Keratinocyte (primary cell): Measurements from ENCODE around the gene ANXA11. TPM values are rescaled to one million over a fixed set of nuclear protein-coding genes. Genes with fewer than 3 reads are reported as not detected.

ENCODE experiments used
- DNase-seq: peaks from one replicate; pipeline ENCODE4 v3.0.0-alpha.2; 2011; ENCODE audit warnings: low read depth, missing footprints, low spot score
- FAIRE-seq: peaks from 2 replicates; lab custom pipeline; 2011; peaks lifted over from hg19 to GRCh38; lab: Jason Lieb, UNC
- H2AFZ ChIP-seq: 2 replicates; pipeline ENCODE4 v1.6.0; 2012; ENCODE audit warnings: low read length, control low read depth, inconsistent platforms; ENCODE audit not compliant: control insufficient read depth
- H3K27ac ChIP-seq: 2 replicates; pipeline ENCODE4 v1.5.1; 2011; ENCODE audit warnings: low read length; ENCODE audit not compliant: control insufficient read depth, insufficient read depth
- H3K27me3 ChIP-seq: 3 replicates; pipeline ENCODE4 v1.6.0; 2011; ENCODE audit warnings: low read length; ENCODE audit not compliant: control insufficient read depth, insufficient read depth; ENCODE audit errors: extremely low read depth
- H3K36me3 ChIP-seq, 2 experiments: 2 replicates in 1 of 2; 3 replicates in 1 of 2; pipeline ENCODE4 v1.5.1; 2011; ENCODE audit warnings: low read length in 2 of 2, mild to moderate bottlenecking in 1 of 2; ENCODE audit not compliant: control insufficient read depth in 2 of 2, insufficient read depth in 2 of 2; ENCODE audit errors: extremely low read depth in 1 of 2
- H3K4me1 ChIP-seq: 3 replicates; pipeline ENCODE4 v1.5.1; 2011; ENCODE audit warnings: low read length; ENCODE audit not compliant: control insufficient read depth, insufficient read depth; ENCODE audit errors: extremely low read depth
- H3K4me2 ChIP-seq: 3 replicates; pipeline ENCODE4 v1.6.0; 2011; ENCODE audit warnings: low read depth, low read length; ENCODE audit not compliant: control insufficient read depth, insufficient read depth; ENCODE audit errors: extremely low read depth
- H3K4me3 ChIP-seq, 3 experiments: fragments of 200-600 bp in 1 of 3; sonication (generic) in 1 of 3; 2 replicates in 2 of 3; 3 replicates in 1 of 3; pipeline ENCODE4 v1.5.1; 2011 to 2016; ENCODE audit warnings: low read length in 3 of 3, mild to moderate bottlenecking in 3 of 3, control low read depth in 2 of 3, inconsistent platforms in 1 of 3, low read depth in 1 of 3, mixed read lengths in 1 of 3, mixed run types in 1 of 3, moderate library complexity in 1 of 3; ENCODE audit not compliant: control insufficient read depth in 2 of 3, insufficient read depth in 2 of 3; ENCODE audit errors: extremely low read depth in 1 of 3
- H3K79me2 ChIP-seq: 2 replicates; pipeline ENCODE4 v1.6.0; 2012; ENCODE audit warnings: low read length; ENCODE audit not compliant: control insufficient read depth, insufficient read depth
- H3K9ac ChIP-seq: 3 replicates; pipeline ENCODE4 v1.6.0; 2011; ENCODE audit warnings: low read length; ENCODE audit not compliant: control insufficient read depth, insufficient read depth; ENCODE audit errors: extremely low read depth
- H3K9me1 ChIP-seq: 3 replicates; pipeline ENCODE4 v1.6.0; 2011; ENCODE audit warnings: low read length; ENCODE audit not compliant: control insufficient read depth, insufficient read depth; ENCODE audit errors: extremely low read depth
- H3K9me3 ChIP-seq: 2 replicates; pipeline ENCODE4 v1.5.1; 2012; ENCODE audit warnings: low read depth, low read length; ENCODE audit not compliant: control insufficient read depth
- H4K20me1 ChIP-seq: 3 replicates; pipeline ENCODE4 v1.6.0; 2011; ENCODE audit warnings: low read length; ENCODE audit not compliant: control insufficient read depth, insufficient read depth; ENCODE audit errors: extremely low read depth
- EZH2 ChIP-seq: IDR thresholded peaks from one replicate; pipeline ENCODE4 v1.6.1; 2012; ENCODE audit warnings: inconsistent platforms, mild to moderate bottlenecking, low read length, moderate library complexity
- dilution Hi-C: fragments of 300-500 bp; cut with MboI; formaldehyde crosslinking; loops from one replicate; pipeline ENCODE4 v1.7.0; 2020; ENCODE audit warnings: low sequenced_read_pairs; ENCODE audit not compliant: extremely low pct_ligation_motif_present
- polyA plus RNA-seq, 5 experiments: library from polyadenylated mRNA; depleted of rRNA in 3 of 5; stranded (reverse) in 3 of 5; stranded (forward) in 1 of 5; unstranded in 1 of 5; fragments of >200 nt; gene quantifications; 1 replicate in 1 of 5; 2 replicates in 3 of 5; 3 replicates in 1 of 5; pipeline versions ENCODE4 v1.2.1 to v1.2.3, GENCODE V29; 2011 to 2012; ENCODE audit warnings: missing spikeins in 2 of 5, low read depth in 1 of 5, low replicate concordance in 1 of 5
- small RNA-seq, 3 experiments: library from RNA; depleted of rRNA; stranded (forward); fragments of <200 nt; gene quantifications; one replicate each; pipeline ENCODE3, GENCODE V24; 2012; ENCODE audit warnings: low read depth in 3 of 3, low replicate concordance in 1 of 3; ENCODE audit not compliant: insufficient read length in 3 of 3
- TF ChIP-seq, protein P1 (sequence below), 3 experiments: IDR thresholded peaks in 1 of 3; conservative IDR thresholded peaks in 1 of 3; optimal IDR thresholded peaks in 1 of 3; 2 replicates in 2 of 3; 3 replicates in 1 of 3; pipeline versions ENCODE3 to v1.5.1; 2011; ENCODE audit warnings: low read length in 3 of 3, mild to moderate bottlenecking in 3 of 3, moderate library complexity in 2 of 3, control low read depth in 1 of 3, inconsistent platforms in 1 of 3; ENCODE audit not compliant: insufficient read depth in 2 of 3; ENCODE audit errors: extremely low read depth in 1 of 3

Gene ANXA11
- polyA plus RNA-seq, 1 donor (not counting 4 experiments of a cell fraction or from before 2014, with no cell fraction given), result 97.9 TPM

GRCh38 chr10:80108576-80109239, 96.6 kb downstream of the ANXA11 start:
- Histone ChIP-seq H3K27me3 (no peaks in the 10 kb centered on the region), H3K4me3 (no peak overlapping the region), H2AFZ (no peak overlapping the region), H3K27ac (no peak overlapping the region), H3K4me2 (no peak overlapping the region), H3K79me2 (no peaks in the 10 kb centered on the region), H3K9me1 (no peaks in the 10 kb centered on the region), H4K20me1 (no peaks in the 10 kb centered on the region), H3K4me1 (no peaks in the 10 kb centered on the region), H3K9me3 (peaks cover 9% of the 10 kb centered on the region), H3K9ac (no peak overlapping the region), H3K36me3 (no peaks in the 10 kb centered on the region)
- DNase-seq (no peak), FAIRE-seq (no peak)
- dilution Hi-C loops, result no loop called here
- TF ChIP-seq, protein P1, sequence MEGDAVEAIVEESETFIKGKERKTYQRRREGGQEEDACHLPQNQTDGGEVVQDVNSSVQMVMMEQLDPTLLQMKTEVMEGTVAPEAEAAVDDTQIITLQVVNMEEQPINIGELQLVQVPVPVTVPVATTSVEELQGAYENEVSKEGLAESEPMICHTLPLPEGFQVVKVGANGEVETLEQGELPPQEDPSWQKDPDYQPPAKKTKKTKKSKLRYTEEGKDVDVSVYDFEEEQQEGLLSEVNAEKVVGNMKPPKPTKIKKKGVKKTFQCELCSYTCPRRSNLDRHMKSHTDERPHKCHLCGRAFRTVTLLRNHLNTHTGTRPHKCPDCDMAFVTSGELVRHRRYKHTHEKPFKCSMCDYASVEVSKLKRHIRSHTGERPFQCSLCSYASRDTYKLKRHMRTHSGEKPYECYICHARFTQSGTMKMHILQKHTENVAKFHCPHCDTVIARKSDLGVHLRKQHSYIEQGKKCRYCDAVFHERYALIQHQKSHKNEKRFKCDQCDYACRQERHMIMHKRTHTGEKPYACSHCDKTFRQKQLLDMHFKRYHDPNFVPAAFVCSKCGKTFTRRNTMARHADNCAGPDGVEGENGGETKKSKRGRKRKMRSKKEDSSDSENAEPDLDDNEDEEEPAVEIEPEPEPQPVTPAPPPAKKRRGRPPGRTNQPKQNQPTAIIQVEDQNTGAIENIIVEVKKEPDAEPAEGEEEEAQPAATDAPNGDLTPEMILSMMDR (optimal IDR thresholded peaks at IDR 0.05 in 1 of 3, IDR thresholded peaks at IDR 0.05 in 1 of 3, conservative IDR thresholded peaks at IDR 0.05 in 1 of 3; ENCODE audit: extremely low read depth in 1 of 3, insufficient read depth in 2 of 3, low read length in 3 of 3), result no peak
- TF ChIP-seq EZH2, result no peak

DNA sequence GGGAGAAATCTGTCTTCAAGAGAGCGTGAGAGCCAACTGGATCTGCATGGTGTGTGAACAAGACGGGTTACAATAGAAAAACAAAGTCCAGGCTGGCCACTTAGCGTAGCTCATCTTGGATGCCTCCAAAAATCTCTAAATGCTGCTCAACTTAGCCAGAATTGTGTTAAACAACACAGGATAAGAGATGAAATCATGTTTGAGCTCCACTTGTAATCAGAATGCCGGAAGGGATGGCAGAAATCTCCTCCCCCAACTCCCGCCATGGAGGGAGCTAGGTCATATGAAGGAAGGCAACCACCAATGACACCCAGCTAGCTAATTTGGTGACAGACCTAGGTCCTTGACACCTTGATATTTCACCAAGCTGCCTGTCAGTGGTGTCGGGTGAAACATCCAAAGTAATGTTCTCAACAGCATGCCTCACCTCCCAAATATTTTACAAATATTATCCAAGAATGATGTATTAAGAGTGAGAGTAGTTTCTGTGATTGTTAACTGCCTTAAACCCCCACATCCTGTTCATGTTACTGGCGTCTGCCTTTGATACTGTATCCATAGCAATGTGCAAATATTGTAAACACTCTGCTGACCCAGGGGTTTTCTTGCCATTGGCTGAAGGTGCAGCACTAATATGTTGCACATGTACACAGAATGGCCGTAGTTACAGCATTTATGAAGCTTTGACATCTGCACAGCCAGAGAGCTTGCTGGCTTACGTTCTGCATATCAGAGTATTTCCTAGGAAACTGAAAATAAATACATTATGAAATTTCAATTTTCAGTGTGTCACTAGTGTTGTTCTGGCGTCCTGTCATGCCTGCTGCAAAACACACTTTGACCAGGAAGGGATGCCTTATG, 101.0 kb downstream of the ANXA11 start:
- no peak overlapping the region for H3K9ac ChIP-seq

More for the DNA sequence above, 101.0 kb downstream of the ANXA11 start:
- Histone ChIP-seq H3K4me1 (peaks cover 8% of the 10 kb centered on the region), H3K27ac (no peak overlapping the region), H3K9me3 (peaks cover 7% of the 10 kb centered on the region), H2AFZ (no peak overlapping the region), H4K20me1 (no peaks in the 10 kb centered on the region), H3K36me3 (no peaks in the 10 kb centered on the region), H3K79me2 (no peaks in the 10 kb centered on the region), H3K9me1 (no peaks in the 10 kb centered on the region), H3K27me3 (no peaks in the 10 kb centered on the region), H3K4me2 (no peak overlapping the region), H3K4me3 (no peak overlapping the region)
- no peak for FAIRE-seq
- DNase-seq, result no peak
- no peak for TF ChIP-seq EZH2
- TF ChIP-seq, protein P1 (optimal IDR thresholded peaks at IDR 0.05 in 1 of 3, IDR thresholded peaks at IDR 0.05 in 1 of 3, conservative IDR thresholded peaks at IDR 0.05 in 1 of 3; ENCODE audit: extremely low read depth in 1 of 3, insufficient read depth in 2 of 3, low read length in 3 of 3), result no peak
- dilution Hi-C loops, result no loop called here

Small RNA genes within 50 kb of the gene (small RNA-seq; reads per million reads assigned to genes)
- gene RPS12P2, result 0 reads per million in 3 experiments

Other genes with a start within 250 kb of the ANXA11 start
- gene TMEM254, start 126.9 kb downstream of the ANXA11 start, polyA plus RNA-seq, result 26.5 to 44.3 TPM (median 34.0 TPM) in 3 replicates
- 0.39 to 0.70 TPM in 2 of 3 replicates, not detected in the other for gene PLAC9, start 72.8 kb downstream of the ANXA11 start, polyA plus RNA-seq
- 0.37 to 1.5 TPM (median 0.69 TPM) in 3 replicates for gene MAT1A, start 84.1 kb upstream of the ANXA11 start, polyA plus RNA-seq
- not detected in 3 replicates for gene DYDC1, start 151.2 kb upstream of the ANXA11 start, polyA plus RNA-seq
- not detected in 3 replicates for gene DYDC2, start 151.2 kb upstream of the ANXA11 start, polyA plus RNA-seq
- gene PRXL2A, start 203.0 kb upstream of the ANXA11 start, polyA plus RNA-seq, result 50.2 to 71.6 TPM (median 53.3 TPM) in 3 replicates
- 71.1 to 191 TPM (median 87.0 TPM) in 3 replicates for gene TSPAN14, start 248.8 kb upstream of the ANXA11 start, polyA plus RNA-seq